OCI-LY7 (cell line): ENCODE data around the gene ACSS2. TPM values are rescaled to one million over a fixed set of nuclear protein-coding genes. Genes with fewer than 3 reads are reported as not detected.

Experiments
- BruUV-seq: library from RNA; stranded (reverse); fragments of 400-500 nt; replicated peaks from 2 replicates; lab custom pipeline; 2021; lab: Mats Ljungman, UMichigan
- CTCF ChIA-PET: fragments of 300-600 bp; sonication (Branson Sonifier 250); formaldehyde crosslinking; loops from one replicate; lab custom pipeline; 2022; ENCODE audit warnings: antibody characterized with exemption; ENCODE audit not compliant: unreplicated experiment; lab: Charles Lee
- POLR2A ChIA-PET: fragments of 300-600 bp; sonication (Branson Sonifier 250); formaldehyde crosslinking; loops from one replicate; lab custom pipeline; 2022; ENCODE audit warnings: antibody characterized with exemption; lab: Charles Lee
- DNase-seq: peaks from one replicate; pipeline ENCODE4 v3.0.0-alpha.2; 2015; ENCODE audit warnings: low spot score
- H2AFZ ChIP-seq: fragments of 200-600 bp; sonication (generic), shearing (Covaris generic); 2 replicates; pipeline ENCODE4 v1.6.1; 2014; ENCODE audit warnings: mild to moderate bottlenecking, antibody characterized with exemption, low read length, moderate library complexity
- H3K27ac ChIP-seq: fragments of 200-600 bp; sonication (generic); 2 replicates; pipeline ENCODE4 v1.5.1; 2014; ENCODE audit warnings: mixed run types, low read depth, mild to moderate bottlenecking, moderate library complexity, low read length, inconsistent platforms; ENCODE audit not compliant: poor library complexity, severe bottlenecking
- H3K36me3 ChIP-seq: fragments of 200-600 bp; sonication (generic); 2 replicates; pipeline ENCODE4 v1.6.1; 2014; ENCODE audit warnings: mild to moderate bottlenecking, antibody characterized with exemption, low read length, moderate library complexity, mixed read lengths; ENCODE audit not compliant: insufficient read depth
- H3K4me1 ChIP-seq: fragments of 200-600 bp; sonication (generic); 2 replicates; pipeline ENCODE4 v1.5.1; 2014; ENCODE audit warnings: mild to moderate bottlenecking, low read length; ENCODE audit not compliant: insufficient read depth, poor library complexity, severe bottlenecking
- H3K4me2 ChIP-seq: fragments of 200-600 bp; sonication (generic); 2 replicates; pipeline ENCODE4 v1.6.1; 2014; ENCODE audit warnings: mild to moderate bottlenecking, low read length
- H3K4me3 ChIP-seq: fragments of 200-600 bp; sonication (generic); 2 replicates; pipeline ENCODE4 v1.5.1; 2014; ENCODE audit warnings: mild to moderate bottlenecking, low read depth, low read length; ENCODE audit not compliant: poor library complexity, severe bottlenecking
- H3K79me2 ChIP-seq: fragments of 200-600 bp; sonication (generic); 2 replicates; pipeline ENCODE4 v1.6.1; 2016; ENCODE audit warnings: low read depth, mild to moderate bottlenecking, low read length, moderate library complexity, mixed read lengths; ENCODE audit not compliant: insufficient read depth
- H3K9me2 ChIP-seq: fragments of 200-600 bp; sonication (generic); 2 replicates; pipeline ENCODE4 v1.6.1; 2016; ENCODE audit warnings: mild to moderate bottlenecking, low read length, mixed read lengths; ENCODE audit not compliant: insufficient read depth
- H3K9me3 ChIP-seq: fragments of 200-600 bp; sonication (generic); 2 replicates; pipeline ENCODE4 v1.6.1; 2014; ENCODE audit warnings: mild to moderate bottlenecking, mixed run types, low read length, mixed read lengths
- H4K20me1 ChIP-seq: fragments of 200-600 bp; sonication (generic); 2 replicates; pipeline ENCODE4 v1.6.1; 2014; ENCODE audit warnings: mild to moderate bottlenecking, antibody characterized with exemption, low read length, moderate library complexity, mixed read lengths; ENCODE audit not compliant: insufficient read depth
- EZH2phosphoT487 ChIP-seq: fragments of 200-600 bp; sonication (generic); IDR thresholded peaks from 2 replicates; pipeline ENCODE4 v1.6.1; 2018; ENCODE audit warnings: low read depth, borderline replicate concordance, mild to moderate bottlenecking, mixed run types, antibody characterized with exemption, low read length, moderate library complexity, mixed read lengths
- intact Hi-C: fragments of 100-400 bp; cut with micrococcal nuclease; formaldehyde crosslinking; loops from one replicate; pipeline ENCODE4 v1.10.0; 2022; ENCODE audit not compliant: unreplicated experiment
- total RNA-seq, 2 experiments: library from RNA; depleted of rRNA in 1 of 2; stranded (reverse); fragments of >200 nt in 1 of 2; shearing (Covaris generic) in 1 of 2; gene quantifications; 2 replicates each; pipeline ENCODE4 v1.2.3, GENCODE V29; 2014 to 2022
- TF ChIP-seq, protein P1 (sequence below): fragments of 200-600 bp; sonication (generic); conservative IDR thresholded peaks from 2 replicates; pipeline ENCODE4 v1.5.1; 2014; ENCODE audit warnings: mild to moderate bottlenecking, antibody characterized with exemption, low read length, moderate library complexity, mixed read lengths

The ACSS2 gene
- total RNA-seq, 2 experiments from 2014 or later, result 18.2 to 21.4 TPM

GRCh38 chr20:34948030-34948429, 71.6 kb downstream of the ACSS2 start:
- Histone ChIP-seq H3K4me2 (no peak overlapping the region), H3K4me1 (peaks cover 42% of the 10 kb centered on the region), H2AFZ (no peak overlapping the region), H3K4me3 (no peak overlapping the region), H3K9me2 (no peaks in the 10 kb centered on the region), H4K20me1 (no peaks in the 10 kb centered on the region), H3K79me2 (peaks cover 5% of the 10 kb centered on the region; the same call in 1 of the 2 replicates), H3K36me3 (peaks cover 63% of the 10 kb centered on the region), H3K27ac (no peak overlapping the region), H3K9me3 (no peaks in the 10 kb centered on the region)
- ChIA-PET CTCF (interaction anchor here (0.5 kb wide), 1 partner anchor 21 kb away, joined by 3 read pairs; no protein-coding TSS in a partner anchor), POLR2A (interaction anchor here (0.6 kb wide), 1 partner anchor 57 kb away, joined by 3 read pairs; no protein-coding TSS in a partner anchor)
- BruUV-seq, result no TSS peak
- intact Hi-C loops, result no loop called here
- TF ChIP-seq, protein P1, sequence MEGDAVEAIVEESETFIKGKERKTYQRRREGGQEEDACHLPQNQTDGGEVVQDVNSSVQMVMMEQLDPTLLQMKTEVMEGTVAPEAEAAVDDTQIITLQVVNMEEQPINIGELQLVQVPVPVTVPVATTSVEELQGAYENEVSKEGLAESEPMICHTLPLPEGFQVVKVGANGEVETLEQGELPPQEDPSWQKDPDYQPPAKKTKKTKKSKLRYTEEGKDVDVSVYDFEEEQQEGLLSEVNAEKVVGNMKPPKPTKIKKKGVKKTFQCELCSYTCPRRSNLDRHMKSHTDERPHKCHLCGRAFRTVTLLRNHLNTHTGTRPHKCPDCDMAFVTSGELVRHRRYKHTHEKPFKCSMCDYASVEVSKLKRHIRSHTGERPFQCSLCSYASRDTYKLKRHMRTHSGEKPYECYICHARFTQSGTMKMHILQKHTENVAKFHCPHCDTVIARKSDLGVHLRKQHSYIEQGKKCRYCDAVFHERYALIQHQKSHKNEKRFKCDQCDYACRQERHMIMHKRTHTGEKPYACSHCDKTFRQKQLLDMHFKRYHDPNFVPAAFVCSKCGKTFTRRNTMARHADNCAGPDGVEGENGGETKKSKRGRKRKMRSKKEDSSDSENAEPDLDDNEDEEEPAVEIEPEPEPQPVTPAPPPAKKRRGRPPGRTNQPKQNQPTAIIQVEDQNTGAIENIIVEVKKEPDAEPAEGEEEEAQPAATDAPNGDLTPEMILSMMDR, result no peak
- no peak for TF ChIP-seq EZH2phosphoT487
- no peak for DNase-seq

DNA sequence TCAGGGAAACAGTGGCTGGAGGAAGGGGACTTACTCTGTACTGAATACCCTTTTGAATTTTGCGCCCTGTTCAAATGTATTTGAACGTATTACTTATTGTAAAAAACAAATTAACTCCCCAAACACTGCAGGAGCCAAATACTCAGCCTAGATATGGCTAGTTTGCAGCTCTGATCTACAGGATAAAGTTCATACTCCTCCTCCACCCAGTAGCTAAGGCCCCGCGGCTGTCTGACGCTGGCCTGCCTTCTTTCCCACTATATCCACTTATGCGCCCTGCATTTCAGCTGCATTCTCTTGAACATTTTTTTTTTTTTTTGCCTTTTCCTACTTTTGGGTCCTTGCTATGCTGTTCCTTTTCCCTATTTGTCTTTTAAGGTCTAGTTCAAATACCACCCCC, 72.7 kb downstream of the ACSS2 start:
- H3K79me2 ChIP-seq, result peaks cover 5% of the 10 kb centered on the region; the same call in 1 of the 2 replicates
- H3K27ac ChIP-seq, result no peak overlapping the region
- no peak for DNase-seq
- TF ChIP-seq EZH2phosphoT487, result no peak
- TF ChIP-seq, protein P1, result no peak
- intact Hi-C loops, result no loop called here
- no peaks in the 10 kb centered on the region for H4K20me1 ChIP-seq
- no peaks in the 10 kb centered on the region for H3K9me2 ChIP-seq
- POLR2A ChIA-PET, result no interaction called here
- peaks cover 53% of the 10 kb centered on the region for H3K4me1 ChIP-seq
- H2AFZ ChIP-seq, result no peak overlapping the region
- no peak overlapping the region for H3K4me3 ChIP-seq
- CTCF ChIA-PET, result no interaction called here
- no peak overlapping the region for H3K4me2 ChIP-seq
- H3K36me3 ChIP-seq, result peaks cover 53% of the 10 kb centered on the region
- no peaks in the 10 kb centered on the region for H3K9me3 ChIP-seq
- no TSS peak for BruUV-seq

- Histone ChIP-seq H2AFZ (peak overlapping the region; percentile 45; the same call in 1 of the 2 replicates), H3K27ac (peak overlapping the region; percentile 92), H3K9me3 (no peaks in the 10 kb centered on the region), H3K79me2 (peaks cover 13% of the 10 kb centered on the region; the same call in 1 of the 2 replicates), H3K36me3 (peaks cover 37% of the 10 kb centered on the region), H3K4me3 (peak overlapping the region; percentile 54), H3K9me2 (no peaks in the 10 kb centered on the region), H4K20me1 (no peaks in the 10 kb centered on the region), H3K4me2 (peak overlapping the region; percentile 85), H3K4me1 (peaks cover 65% of the 10 kb centered on the region)
- intact Hi-C loops, result loop anchor here (10.0 kb wide), 1 partner anchor 144 kb away; the partner anchor contains the start of gene TRPC4AP
- TF ChIP-seq, protein P1, result no peak
- TF ChIP-seq EZH2phosphoT487, result no peak
- POLR2A ChIA-PET, result interaction anchor here (0.6 to 2.0 kb wide), 9 partner anchors 8 to 326 kb away, joined by 3 to 10 read pairs (median 4); partner anchors contain the start of gene MMP24OS
- peak; percentile 84 for DNase-seq
- no TSS peak for BruUV-seq
- CTCF ChIA-PET, result interaction anchor here (0.7 to 1.0 kb wide), 4 partner anchors 19 to 76 kb away, joined by 3 to 8 read pairs (median 4); partner anchors contain the start of gene ACSS2
Measured at GRCh38 chr20:34951252-34951651, 74.8 kb downstream of the ACSS2 start.
